CD4-positive, alpha-beta T cell treated with Interferon alpha-2 for 1 hour (primary cell): ENCODE measurements around the gene FGF11.
"Not testable (repeated sequence)": the region's sequence is repeated elsewhere in the genome, so short reads cannot be mapped to it uniquely, and the experiment has no call there.

Experiments used
- DNase-seq, 2 donors: peaks; one replicate each; pipeline ENCODE4 v3.0.0-alpha.2; 2020 to 2022

FGF11 gene

GRCh38 chr17:7464081-7464480, 24.8 kb downstream of the FGF11 start:
- no peak for DNase-seq

DNA sequence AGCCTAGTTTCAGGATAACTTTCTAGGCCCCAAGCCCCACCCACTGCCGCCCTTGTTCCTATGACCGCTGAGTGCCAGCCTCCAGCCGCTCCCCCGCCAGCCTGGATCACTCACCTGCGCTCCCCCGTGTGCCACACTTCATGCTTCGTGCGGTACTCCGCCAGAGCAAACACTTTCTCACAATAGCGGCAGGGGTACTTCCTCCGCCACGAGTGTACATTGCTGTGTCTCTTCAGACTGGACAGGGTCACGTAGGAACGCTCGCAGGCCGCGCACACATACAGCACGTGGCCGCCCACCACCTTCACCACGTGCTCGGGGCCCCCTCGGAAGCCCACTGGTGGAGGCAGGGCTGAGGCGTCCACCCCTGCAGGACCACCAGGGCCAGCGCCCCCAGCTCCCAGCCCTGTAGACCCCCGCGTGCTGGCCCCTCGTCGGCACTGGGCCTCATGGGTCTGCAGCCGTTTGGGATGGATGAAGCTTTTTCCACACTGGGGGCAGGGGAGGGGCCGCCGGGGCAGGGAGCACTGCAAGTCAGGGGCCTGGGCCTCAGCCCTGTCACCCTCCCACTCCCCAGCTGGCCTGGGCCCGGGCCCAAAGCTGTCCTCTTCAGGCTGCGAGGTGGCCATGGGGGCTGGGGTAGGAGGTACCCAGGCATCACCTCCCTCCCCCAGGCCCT, 26.4 kb downstream of the FGF11 start:
- DNase-seq = no peak

DNA sequence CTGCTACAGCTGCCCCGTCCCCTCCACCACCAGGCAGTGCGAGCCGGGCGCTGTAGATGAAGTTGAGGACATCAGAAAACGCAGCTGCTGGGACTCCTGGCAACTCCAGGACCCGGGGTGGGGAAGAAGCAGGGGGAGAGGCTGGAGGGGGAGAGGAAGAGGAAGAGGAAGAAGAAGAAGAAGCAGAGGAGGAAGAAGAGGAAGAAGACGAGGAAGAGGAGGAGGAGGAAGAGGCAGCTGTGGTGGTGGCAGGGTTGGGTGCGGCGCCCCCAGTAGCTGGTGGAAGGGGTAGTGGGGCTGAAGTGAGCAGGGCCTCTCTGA, 27.0 kb downstream of the FGF11 start:
- no peak for DNase-seq

- DNase-seq = peak in 1 of 2 donors; percentile 46
Measured at GRCh38 chr17:7466639-7467341, 27.5 kb downstream of the FGF11 start.

- no peak for DNase-seq
Measured at GRCh38 chr17:7467498-7467897, 28.2 kb downstream of the FGF11 start.

DNA sequence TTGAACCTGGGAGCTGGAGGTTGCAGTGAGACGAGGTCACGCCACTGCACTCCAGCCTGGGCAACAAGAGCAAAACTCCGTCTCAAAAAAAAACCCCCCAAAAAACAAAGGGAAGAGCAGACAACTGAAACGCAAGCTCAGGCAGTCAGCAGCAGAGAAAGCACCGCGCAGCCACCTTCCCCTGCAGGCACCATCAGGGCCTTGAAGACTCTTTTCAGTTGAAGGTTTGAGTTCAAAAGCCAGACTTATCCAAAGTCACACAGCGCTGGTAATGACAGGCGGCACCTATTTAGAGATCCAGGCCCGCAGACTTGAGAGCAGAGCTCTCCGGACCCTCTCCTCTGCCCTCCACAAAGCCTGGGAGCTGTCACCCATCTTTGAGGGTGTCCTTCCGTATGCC, 29.0 kb downstream of the FGF11 start:
- DNase-seq = no peak

- no peak for DNase-seq
Measured at GRCh38 chr17:7468804-7469389, 29.6 kb downstream of the FGF11 start.

- not testable (repeated sequence) for DNase-seq
Measured at GRCh38 chr17:7469843-7470242, 30.5 kb downstream of the FGF11 start.

DNA sequence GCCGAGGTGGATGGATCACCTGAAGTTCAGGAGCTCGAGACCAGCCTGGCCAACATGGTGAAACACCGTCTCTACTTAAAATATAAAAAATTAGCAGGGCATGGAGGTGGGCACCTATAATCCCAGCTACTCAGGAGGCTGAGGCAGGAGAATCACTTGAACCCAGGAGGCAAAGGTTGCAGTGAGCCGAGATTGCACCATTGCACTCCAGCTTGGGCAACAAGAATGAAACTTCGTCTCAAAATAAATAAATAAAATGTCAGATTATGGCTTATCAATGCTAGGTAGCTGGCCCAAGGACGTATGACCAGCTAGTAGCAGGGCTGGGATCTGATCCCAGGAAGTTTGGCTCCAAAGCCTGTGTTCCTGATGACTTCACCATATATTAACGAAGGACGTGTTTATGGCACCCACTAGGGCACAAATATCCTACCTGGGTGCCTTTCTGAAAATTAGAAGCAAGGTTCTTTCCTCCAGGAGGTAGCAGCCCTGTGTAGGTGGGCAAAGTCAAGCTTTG, 31.2 kb downstream of the FGF11 start:
- DNase-seq = not testable (repeated sequence)

DNA sequence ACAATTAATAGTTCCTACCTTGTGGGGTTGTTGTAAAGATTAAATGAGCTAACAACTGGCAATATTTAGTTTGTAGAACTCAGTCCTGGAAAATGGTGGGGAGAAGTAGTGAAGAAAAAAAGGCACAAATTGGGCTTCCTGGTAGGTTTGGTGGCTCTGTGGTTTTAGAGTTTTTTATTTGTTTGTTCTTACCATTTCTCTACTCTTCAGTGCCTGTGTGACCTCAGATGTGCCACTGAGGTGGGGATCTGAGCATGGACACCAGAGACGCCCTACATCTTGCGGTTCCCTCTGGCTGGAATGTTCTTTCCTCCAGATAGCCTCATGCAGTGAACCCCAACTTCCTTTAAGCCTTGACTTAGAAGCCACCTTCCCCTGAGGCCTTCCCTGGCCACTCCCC, 32.4 kb downstream of the FGF11 start:
- no peak for DNase-seq

DNA sequence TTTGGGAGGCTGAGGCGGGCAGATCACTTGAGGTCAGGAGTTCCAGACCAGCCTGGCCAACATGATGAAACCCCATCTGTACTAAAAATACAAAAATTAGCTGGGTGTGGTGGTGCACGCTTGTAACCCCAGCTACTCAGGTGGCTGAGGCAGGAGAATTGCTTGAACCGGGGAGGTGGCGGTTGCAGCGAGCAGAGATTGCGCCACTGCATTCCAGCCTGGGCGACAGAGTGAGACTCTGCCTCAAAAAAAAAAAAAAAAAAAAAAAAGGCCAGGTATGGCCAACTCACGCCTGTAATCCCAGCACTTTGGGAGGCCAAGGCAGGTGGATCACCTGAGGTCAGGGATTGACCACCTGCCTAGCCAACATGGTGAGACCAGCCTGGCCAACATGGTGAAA, 35.5 kb downstream of the FGF11 start:
- DNase-seq = not testable (repeated sequence)

DNA sequence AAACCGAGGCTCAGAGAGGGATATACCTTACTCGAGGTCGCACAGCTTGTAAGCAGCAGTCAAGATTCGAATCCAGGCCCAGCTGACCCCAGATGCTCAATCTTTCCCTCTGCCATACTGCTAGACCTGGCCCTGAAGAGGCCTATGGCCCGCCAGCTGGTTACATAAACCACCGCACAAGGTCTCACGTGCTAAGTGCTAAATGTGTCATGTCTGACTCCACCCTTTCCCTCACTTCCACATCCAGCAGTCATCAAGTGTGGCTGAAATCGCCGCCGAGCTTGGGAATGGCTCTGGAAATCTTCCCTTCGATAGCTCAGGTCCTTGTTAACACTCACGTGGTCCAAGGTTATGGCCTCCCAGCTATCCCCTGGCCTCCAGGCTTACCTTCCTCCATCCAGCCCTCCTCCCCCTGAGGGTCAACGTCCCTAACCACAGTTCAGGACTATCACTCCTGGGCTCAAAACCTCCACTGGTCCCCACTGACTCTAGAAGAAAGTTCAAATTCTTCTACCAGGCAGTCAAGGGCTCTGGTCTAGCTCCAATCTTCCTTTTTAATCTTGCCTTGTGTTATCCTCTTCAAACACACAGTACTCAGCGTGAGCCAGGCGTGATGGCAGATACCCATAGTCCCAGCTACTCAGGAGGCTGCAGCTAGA, 36.6 kb downstream of the FGF11 start:
- DNase-seq = peak; percentile 29 to 47

GRCh38 chr17:7476494-7476893, 37.2 kb downstream of the FGF11 start:
- no peak for DNase-seq

DNA sequence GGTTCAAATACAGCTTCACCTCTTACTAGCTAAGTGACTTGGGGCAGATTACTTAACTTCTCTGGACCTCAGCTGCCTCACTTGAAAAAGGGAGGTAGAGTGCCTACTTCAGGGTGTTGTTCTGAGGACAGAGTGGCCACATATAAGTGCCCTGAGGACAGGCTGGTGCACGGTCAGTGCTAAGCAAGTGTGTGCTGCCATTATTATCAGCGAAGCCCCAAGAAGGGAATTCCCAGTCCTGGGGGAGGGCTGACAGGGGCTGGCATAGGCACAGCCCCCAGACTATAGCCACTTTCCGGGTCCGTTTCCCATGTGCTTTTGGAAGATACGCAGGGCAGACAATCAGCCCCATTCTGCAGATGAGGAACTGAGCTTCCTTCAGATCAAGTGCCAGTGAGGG, 37.6 kb downstream of the FGF11 start:
- DNase-seq = no peak

DNA sequence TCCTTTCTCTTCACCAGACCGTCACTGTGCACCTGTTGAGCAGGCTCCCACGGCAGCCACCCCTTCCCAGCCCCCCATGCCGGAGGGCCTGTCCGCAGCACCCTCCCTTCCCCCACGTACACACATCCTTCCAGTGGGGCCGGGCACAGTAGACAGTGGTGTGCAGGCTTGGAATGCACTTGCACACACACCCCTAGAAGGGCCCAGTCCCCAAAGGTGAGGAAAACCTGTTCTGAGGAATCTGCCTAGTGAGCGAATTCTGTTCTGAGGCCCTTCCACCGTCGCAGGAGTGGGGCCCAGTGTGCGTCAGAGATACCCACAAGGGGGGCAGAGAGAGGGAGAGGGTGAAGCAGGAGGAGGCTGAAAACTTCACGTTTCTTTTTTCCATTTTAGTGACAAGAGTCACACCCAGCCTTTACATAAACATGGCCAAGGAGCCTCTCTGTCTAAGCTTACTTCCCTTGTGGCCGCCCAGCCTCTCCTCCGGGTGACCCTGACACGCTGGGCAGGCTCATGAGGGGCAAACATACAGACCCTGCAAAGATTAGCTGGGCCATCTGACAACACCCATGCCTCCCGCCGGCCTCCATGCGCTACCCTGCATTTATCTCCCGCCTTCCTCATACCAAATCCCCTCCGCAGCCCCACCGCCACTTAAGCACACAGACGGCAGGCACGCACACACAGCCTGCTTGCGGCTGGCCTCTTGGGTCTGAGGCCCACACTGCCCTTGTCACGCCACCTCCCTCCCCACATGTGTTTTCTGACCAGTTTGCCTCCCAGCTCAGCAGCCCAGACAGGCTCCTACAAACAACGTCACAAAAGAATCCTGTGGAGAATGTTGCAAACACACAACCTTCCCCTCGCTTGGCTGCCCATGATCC, 38.3 kb downstream of the FGF11 start:
- peak in 1 of 2 donors; percentile 29 for DNase-seq

DNA sequence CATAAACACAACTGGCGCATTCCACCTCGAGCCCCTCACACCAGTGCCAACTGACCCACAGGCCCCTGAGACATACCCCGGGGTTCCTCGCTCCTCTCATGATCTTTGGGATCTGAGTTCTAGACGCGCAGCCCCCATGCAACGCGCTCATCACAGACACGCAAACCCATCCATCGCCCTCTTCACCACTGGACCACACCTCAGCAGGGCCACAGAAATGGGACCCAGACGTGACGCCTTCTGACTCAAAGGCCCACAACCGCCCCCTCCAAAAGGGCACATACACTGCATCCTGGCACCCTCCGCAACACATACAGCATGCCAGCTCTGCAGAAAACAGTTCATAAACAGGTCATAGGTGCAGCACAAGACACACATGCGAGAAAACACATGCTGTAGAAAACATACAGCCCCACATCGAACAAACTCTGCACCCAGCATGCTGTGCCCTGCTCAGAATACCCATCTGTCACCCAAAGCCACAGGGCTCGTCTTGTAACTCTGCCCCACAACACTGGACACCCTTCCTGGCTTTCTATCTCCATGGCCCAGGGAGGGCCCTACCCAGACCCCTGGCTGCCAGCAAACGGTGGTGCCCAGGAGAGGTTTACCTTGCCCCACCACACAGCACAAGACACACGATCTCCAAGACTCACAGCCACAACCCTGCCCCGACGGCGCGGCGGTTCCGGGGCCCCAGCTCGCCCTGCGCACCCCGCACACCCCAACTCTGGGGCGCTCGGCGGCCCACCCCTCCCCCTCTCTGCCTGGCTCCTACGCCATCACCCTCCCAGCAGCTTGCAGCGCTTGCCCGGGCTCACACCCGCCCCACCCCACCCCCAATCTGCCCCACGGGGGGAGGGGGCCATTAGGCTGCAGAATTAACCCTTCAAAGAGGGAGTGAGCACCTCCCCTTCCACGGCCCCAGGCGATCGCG, 39.2 kb downstream of the FGF11 start:
- DNase-seq = peak; percentile 78 to 85

GRCh38 chr17:7479213-7480088, 40.1 kb downstream of the FGF11 start, which contains the start of gene ZBTB4:
Gene ZBTB4, minus strand, starts transcription at chr17:7479631. Its CDS starts 12,830 bp downstream, at chr17:7466801.
- peak; percentile 63 to 80 for DNase-seq

- no peak for DNase-seq
Measured at GRCh38 chr17:7480089-7480384, 40.7 kb downstream of the FGF11 start.

DNA sequence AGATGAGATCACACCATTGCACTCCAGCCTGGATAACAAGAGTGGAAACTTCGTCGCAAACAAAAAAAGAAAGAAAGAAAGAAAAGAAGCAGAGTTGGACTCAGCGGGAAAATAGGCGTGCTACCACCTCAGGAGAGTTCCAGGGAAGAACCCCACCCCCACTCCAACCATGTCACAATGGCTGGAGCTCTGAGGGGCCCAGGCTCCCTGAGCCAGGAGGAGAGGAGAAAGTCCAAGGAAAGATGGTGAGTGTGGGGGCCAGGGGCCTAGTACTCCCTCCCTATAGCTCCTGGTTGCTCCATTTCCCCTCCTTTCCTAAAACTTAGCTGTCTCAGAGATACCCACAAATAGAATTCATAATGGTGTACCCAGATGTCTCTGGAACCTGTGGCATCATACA, 42.0 kb downstream of the FGF11 start, which contains the start of gene SLC35G6:
Gene SLC35G6, plus strand, starts transcription at position 172 of the 400 bp plus-strand sequence. Its CDS starts 71 bp downstream, at position 243.
- not testable (repeated sequence) for DNase-seq
